Right cardiac atrium (tissue), 5 donors: ENCODE results near the gene CPT1A. TPM values are rescaled to one million over a fixed set of nuclear protein-coding genes. Genes with fewer than 3 reads are reported as not detected.

Experiments
- ATAC-seq, 2 donors: fragments of 200-7000 bp; cut with Tn5 transposase; one replicate each; pipeline versions ENCODE4 v1.8.0 to v1.9.1; 2020; ENCODE audit warnings: moderate library complexity in 2 of 2, mild to moderate bottlenecking in 1 of 2
- DNase-seq, 3 donors: peaks; one replicate each; pipeline ENCODE4 v3.0.0-alpha.2; 2020
- H3K27ac ChIP-seq: one replicate; pipeline ENCODE4 v1.5.1; 2013; ENCODE audit warnings: mild to moderate bottlenecking, low read length, control low read depth, moderate library complexity
- H3K27me3 ChIP-seq: one replicate; pipeline ENCODE4 v1.6.1; 2013; ENCODE audit not compliant: control insufficient read depth, insufficient read depth
- H3K4me1 ChIP-seq: one replicate; pipeline ENCODE4 v1.6.1; 2013; ENCODE audit warnings: low read length; ENCODE audit not compliant: control insufficient read depth, insufficient read depth
- H3K4me3 ChIP-seq: one replicate; pipeline ENCODE4 v1.5.1; 2013; ENCODE audit warnings: low read length, control low read depth
- H3K9me3 ChIP-seq: one replicate; pipeline ENCODE4 v1.6.1; 2013; ENCODE audit warnings: low read length; ENCODE audit not compliant: control insufficient read depth
- WGBS: extraction: QIAGEN DNeasy Blood & Tissue Kit; methylation state at CpG from one replicate; pipeline ENCODE4 v1.1.7; 2013; 5-methylcytosine and 5-hydroxymethylcytosine counted together
- intact Hi-C, 4 donors: fragments of 100-400 bp; cut with DNase I; formaldehyde crosslinking; loops; one replicate each; pipeline versions ENCODE4 v1.11.0 to v1.14.0; 2022 to 2023
- polyA plus RNA-seq: library from polyadenylated mRNA; stranded (reverse); fragments of 200-250 nt; gene quantifications from one replicate; pipeline ENCODE4 v1.2.3, GENCODE V29; 2013
- total RNA-seq, 4 donors: library from RNA; stranded (reverse); fragmentation: NEBNext Ultra II Directional; extraction: Animal tissue kit (Norgen Biotek cat#: 25700); gene quantifications; one replicate each; pipeline ENCODE4 v1.2.1, GENCODE V29; 2021
- donor health status: healthy with polysubstance abuse.
- donor health status: DM: no; HTN: yes; CAD: no.
- donor health status: DM: no; HTN: no; CAD: no.
- donor health status: DM: no; HTN: yes; CAD: no; lungs with severe emphysema.
- donor health status: DM: yes; HTN: yes; CAD: no.

CPT1A gene
- total and polyA plus RNA-seq, 5 donors = 22.4 to 63.5 (median 44.1) TPM

GRCh38 chr11:68751331-68751856, 90.3 kb downstream of the CPT1A start, which contains the start of gene TESMIN:
Gene TESMIN, minus strand, starts transcription at chr11:68751520. Its CDS starts 860 bp downstream, at chr11:68750660.
- H3K27ac ChIP-seq = no peak within 1 kb of the TSS
- ATAC-seq (peak; percentile 91 to 95), DNase-seq (peak; percentile 85 to 96 (median 94))
- H3K4me1 ChIP-seq = no peaks in the 10 kb centered on the region
- intact Hi-C loops = no loop called here
- no peaks in the 10 kb centered on the region for H3K9me3 ChIP-seq
- H3K27me3 ChIP-seq = no peaks in the 10 kb centered on the region
- WGBS = 3% methylated on average over 42 of the region's 42 CpGs
- H3K4me3 ChIP-seq = peak within 1 kb of the TSS; percentile 43

GRCh38 chr11:68751004-68751325, 90.8 kb downstream of the CPT1A start:
- Histone ChIP-seq H3K27me3 (no peaks in the 10 kb centered on the region), H3K4me3 (peak overlapping the region; percentile 43), H3K9me3 (no peaks in the 10 kb centered on the region), H3K27ac (no peak overlapping the region), H3K4me1 (no peaks in the 10 kb centered on the region)
- no peak for DNase-seq
- ATAC-seq = peak in 1 of 2 donors; percentile 11
- intact Hi-C loops = no loop called here
- WGBS = 4% methylated on average over 17 of the region's 22 CpGs

DNA sequence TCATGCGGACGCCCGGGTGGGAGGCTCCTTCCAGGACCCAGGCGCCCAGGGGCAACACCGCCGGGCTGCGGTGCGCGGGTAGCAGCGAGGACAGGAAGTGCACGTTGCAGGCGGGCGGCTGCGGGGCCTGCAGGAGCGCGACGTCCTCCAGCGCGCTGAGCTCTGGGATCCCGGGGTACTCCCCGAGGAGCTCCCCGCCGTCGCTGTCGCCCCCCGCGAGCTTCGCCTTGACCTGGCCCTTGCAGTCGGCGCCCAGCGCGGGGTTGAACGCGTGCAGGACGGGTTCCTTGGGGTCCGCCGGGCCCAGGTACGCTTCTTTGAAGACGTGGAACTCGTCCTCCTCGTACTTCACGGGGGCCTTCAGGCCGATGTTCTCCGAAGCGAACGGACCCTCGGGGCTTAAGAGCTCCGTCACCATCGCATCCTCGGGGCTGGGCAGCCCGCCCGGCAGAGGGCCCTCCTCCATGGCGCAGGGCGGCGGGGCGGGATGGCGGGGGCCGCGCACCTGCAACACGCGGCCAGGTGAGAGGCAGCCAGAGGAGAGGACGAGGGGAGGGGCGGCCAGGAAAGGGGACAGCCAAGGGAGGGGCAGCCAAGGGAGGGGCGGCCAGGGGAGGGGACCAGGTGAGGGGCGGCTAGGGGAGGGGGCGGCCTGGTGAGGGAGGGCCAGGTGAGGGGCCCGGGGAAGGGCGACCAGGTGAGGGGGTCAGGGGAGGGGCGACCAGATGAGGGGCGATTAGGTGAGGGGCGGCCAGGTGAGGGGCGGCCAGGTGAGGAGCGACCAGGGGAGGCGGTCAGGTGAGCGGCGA, 91.3 kb downstream of the CPT1A start:
- DNase-seq (peak in 2 of 3 donors; percentile 51 to 70), ATAC-seq (peak; percentile 8 to 46)
- Histone ChIP-seq H3K9me3 (no peaks in the 10 kb centered on the region), H3K27me3 (no peaks in the 10 kb centered on the region), H3K4me1 (no peaks in the 10 kb centered on the region), H3K27ac (no peak overlapping the region), H3K4me3 (no peak overlapping the region)
- WGBS = 31% methylated on average over 76 of the region's 76 CpGs
- intact Hi-C loops = no loop called here

DNA sequence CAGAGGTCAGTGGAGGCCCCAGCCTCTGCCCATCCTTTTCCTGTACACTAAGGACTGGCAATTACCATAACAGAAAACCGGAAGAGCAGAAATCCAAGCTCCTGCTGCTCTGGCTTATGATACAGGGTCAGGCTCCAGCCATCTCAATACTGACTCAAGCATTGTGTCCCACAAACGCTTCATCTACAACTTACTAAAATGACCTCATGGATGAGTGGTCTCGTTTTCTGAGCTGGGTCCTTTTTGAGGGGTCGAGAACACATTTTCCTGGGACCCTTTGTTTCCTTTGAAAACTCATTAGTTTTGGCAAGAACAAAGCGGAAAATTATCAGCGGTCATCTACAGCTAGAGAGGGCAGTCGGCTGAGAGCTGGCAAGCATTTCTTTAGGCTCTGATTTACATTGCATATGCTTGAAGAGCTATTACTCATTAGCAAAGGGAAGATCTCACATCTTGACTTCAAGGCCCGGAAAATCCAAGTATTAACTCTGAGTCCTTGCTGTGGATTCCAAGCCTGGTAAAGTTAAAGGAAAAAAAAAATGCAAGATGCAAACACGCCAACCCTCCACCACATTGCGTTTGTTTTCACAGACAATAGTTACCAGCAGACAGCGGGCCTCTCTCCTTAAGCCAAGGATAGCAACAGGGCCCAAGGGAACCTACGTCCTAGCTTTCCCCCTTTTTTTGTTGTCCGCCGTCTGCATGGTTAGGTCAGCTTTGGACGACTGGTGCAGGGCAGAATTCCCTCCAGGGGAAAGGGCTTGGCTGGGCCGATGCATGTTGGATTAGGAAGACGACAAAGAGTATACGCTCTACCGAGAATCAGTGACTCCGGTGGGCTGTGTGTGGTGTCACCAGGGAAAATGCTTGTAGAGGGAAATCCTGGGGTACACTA, 92.2 kb downstream of the CPT1A start:
- WGBS = 57% methylated on average over 20 of the region's 20 CpGs
- peak in 1 of 2 donors; percentile 51 for ATAC-seq
- no peak for DNase-seq
- intact Hi-C loops = no loop called here
- Histone ChIP-seq H3K4me3 (no peak overlapping the region), H3K9me3 (no peaks in the 10 kb centered on the region), H3K4me1 (no peaks in the 10 kb centered on the region), H3K27me3 (no peaks in the 10 kb centered on the region), H3K27ac (no peak overlapping the region)

GRCh38 chr11:68748061-68748460, 93.7 kb downstream of the CPT1A start:
- ATAC-seq = no peak
- Histone ChIP-seq H3K4me3 (no peak overlapping the region), H3K27ac (no peak overlapping the region), H3K9me3 (no peaks in the 10 kb centered on the region), H3K4me1 (no peaks in the 10 kb centered on the region), H3K27me3 (no peaks in the 10 kb centered on the region)
- WGBS = 81% methylated on average over 2 of the region's 2 CpGs
- no peak for DNase-seq
- intact Hi-C loops = no loop called here

DNA sequence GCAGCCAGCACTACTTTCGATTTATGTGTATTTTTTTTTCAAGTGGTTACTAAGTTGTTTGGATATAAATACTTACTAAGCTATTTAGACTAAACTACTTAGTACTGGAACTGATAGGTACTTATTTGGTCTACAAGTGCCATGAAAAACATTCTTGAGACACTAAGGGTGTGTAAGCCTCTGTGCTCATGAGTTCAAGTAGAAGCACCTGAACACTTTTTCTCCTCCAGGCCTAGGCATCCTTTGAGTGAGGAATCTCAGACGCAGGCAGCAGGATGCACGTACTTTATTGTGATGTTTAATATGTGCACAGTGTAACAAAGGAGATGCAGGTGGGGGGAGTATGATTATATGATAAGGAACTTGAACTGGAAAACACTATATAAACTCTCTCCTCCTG, 98.2 kb downstream of the CPT1A start:
- H3K9me3 ChIP-seq = no peaks in the 10 kb centered on the region
- DNase-seq (no peak), ATAC-seq (no peak)
- H3K27me3 ChIP-seq = no peaks in the 10 kb centered on the region
- no peak overlapping the region for H3K27ac ChIP-seq
- no peaks in the 10 kb centered on the region for H3K4me1 ChIP-seq
- 96% methylated on average over 3 of the region's 3 CpGs for WGBS
- H3K4me3 ChIP-seq = no peak overlapping the region
- intact Hi-C loops = no loop called here

DNA sequence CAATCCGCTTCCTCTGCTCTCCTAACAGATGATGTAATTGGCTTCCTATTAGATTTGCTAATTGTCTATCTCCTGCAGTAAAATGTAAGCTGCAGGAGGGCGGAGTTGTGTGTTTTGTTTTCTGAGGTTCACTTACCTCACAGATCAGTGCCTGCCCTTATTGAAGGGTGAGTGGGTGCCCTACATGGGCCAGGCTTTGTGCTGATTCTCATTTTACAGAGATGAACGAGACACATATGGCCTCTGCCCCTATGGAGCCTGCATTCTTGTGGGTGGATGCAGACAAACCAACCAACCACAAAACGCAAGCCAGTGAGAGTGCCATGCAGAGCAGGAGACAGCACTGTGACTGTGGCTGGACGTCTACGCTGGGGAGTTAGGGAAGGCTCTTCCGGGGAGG, 100.3 kb downstream of the CPT1A start:
- Histone ChIP-seq H3K27me3 (no peaks in the 10 kb centered on the region), H3K4me1 (no peaks in the 10 kb centered on the region), H3K9me3 (no peaks in the 10 kb centered on the region), H3K27ac (no peak overlapping the region), H3K4me3 (no peak overlapping the region)
- intact Hi-C loops = no loop called here
- 80% methylated on average over 7 of the region's 7 CpGs for WGBS
- ATAC-seq = no peak
- no peak for DNase-seq

DNA sequence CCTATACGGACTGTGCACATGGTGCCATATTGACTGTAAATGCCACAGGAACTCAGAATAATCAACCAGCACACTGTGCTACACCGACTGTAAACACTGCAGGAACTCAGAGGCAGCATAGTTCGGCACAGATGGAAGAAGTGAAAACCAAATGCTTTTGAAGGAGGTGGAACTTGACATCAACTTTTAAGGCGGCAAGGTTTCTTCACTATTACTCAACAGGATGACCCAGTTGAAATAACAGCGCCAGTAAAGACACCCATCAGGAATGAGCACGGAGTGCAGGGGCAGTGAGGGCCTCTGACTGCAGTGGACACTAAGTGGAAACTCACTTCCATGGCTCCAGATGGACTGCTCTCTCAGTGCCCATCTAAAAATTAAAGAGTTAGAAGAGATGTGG, 106.1 kb downstream of the CPT1A start:
- Histone ChIP-seq H3K4me3 (no peak overlapping the region), H3K27me3 (no peaks in the 10 kb centered on the region), H3K9me3 (no peaks in the 10 kb centered on the region), H3K4me1 (no peaks in the 10 kb centered on the region), H3K27ac (no peak overlapping the region)
- intact Hi-C loops = no loop called here
- 89% methylated on average over 6 of the region's 6 CpGs for WGBS
- ATAC-seq (no peak), DNase-seq (no peak)

DNA sequence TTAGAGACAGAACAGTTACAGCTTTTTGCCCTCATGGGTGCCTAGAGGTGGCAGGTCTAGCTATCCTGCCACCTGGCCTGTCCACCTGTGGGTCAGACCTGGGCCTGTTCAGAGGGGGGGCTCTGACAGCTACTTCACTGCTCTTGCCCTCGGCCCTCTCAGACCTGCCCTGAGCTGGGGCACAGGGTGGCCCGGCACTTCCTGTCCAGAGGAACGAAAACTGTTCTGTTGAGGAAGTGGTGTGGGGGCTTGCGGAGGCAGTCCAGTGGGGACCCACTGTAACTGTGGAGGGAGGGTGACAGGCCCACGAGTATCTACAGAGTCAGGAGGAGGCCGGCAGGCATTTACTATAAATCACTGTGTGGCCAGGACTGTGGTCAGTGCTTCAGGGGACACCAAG, 106.6 kb downstream of the CPT1A start:
- peak in 1 of 2 donors; percentile 29 for ATAC-seq

DNA sequence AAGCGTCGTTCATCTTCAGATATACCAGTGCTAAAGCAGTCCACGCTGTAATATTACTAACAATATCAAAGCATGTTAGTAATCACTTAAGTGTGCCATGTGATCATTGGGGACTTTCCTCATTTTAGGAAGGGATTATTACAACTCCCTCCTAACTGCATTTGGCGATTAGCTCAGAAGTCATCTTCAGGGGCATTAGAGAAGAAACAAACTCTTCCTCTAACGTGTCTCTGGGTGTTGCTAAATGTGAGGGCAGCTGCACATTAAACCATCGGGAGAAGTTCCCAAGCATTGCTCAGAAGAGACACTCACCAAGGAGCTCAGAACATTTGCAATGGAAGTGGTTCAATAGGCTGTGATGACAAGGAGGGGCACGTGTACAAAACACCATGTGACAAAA, 107.6 kb downstream of the CPT1A start:
- DNase-seq (no peak), ATAC-seq (no peak)
- no peaks in the 10 kb centered on the region for H3K9me3 ChIP-seq
- no peak overlapping the region for H3K27ac ChIP-seq
- H3K27me3 ChIP-seq = no peaks in the 10 kb centered on the region
- H3K4me1 ChIP-seq = no peaks in the 10 kb centered on the region
- WGBS = 85% methylated on average over 7 of the region's 7 CpGs
- H3K4me3 ChIP-seq = no peak overlapping the region
- intact Hi-C loops = no loop called here

More for the DNA sequence above, 106.6 kb downstream of the CPT1A start:
- H3K9me3 ChIP-seq = no peaks in the 10 kb centered on the region
- no peak overlapping the region for H3K4me3 ChIP-seq
- 71% methylated on average over 6 of the region's 6 CpGs for WGBS
- intact Hi-C loops = no loop called here
- no peaks in the 10 kb centered on the region for H3K27me3 ChIP-seq
- no peaks in the 10 kb centered on the region for H3K4me1 ChIP-seq
- H3K27ac ChIP-seq = no peak overlapping the region
- no peak for DNase-seq

GRCh38 chr11:68727783-68728182, 113.9 kb downstream of the CPT1A start:
- WGBS = 86% methylated on average over 6 of the region's 6 CpGs
- Histone ChIP-seq H3K9me3 (no peaks in the 10 kb centered on the region), H3K27me3 (no peaks in the 10 kb centered on the region), H3K27ac (no peak overlapping the region), H3K4me1 (no peaks in the 10 kb centered on the region), H3K4me3 (no peak overlapping the region)
- DNase-seq = peak in 1 of 3 donors; percentile 33
- no peak for ATAC-seq
- intact Hi-C loops = no loop called here
